Measurements from ENCODE around the gene AHRR. TPM values are rescaled to one million over a fixed set of nuclear protein-coding genes. Genes with fewer than 3 reads are reported as not detected.
A peak's percentile ranks its signal among the peaks of the same experiment; 100 is the strongest.

The AHRR gene
- total and polyA plus RNA-seq, 2 donors from 2014 or later: 0.71 to 1.7 TPM

DNA sequence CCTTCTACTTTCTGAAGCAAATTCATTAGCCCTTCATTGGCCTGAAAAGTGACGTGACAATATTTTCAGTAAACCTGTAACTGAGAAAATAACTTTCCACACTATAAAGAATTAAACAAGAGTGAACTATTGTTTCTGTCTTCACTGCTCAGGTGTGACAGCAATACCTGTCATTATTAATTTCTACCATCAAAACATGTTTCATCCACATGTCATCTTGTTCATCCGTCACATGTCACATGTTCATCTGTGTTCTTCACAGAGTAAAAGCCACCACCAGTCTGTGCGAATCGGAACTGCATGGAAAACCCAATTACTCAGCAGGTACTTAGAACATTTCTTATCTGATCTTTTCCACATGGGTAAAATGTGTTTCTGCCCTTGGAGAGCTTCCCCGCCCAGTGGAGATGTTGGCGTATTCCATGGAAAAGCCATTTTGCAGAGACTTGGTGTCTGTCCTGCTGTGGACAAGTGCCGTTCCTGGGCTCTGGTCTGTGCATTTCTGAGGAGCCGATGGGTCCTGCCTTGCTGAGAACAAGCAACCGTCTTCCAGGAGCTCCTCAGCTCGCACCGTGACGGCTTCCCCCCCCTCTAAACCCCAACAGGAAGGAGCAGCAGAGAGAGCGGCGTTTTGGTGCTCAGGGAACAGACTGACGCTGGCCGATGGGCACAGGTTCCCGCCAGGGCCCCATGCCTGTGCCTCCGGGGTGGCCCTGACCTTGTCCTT lies 110.8 kb downstream of the AHRR start:
- FAIRE-seq (no peak), DNase-seq (peak in 1 of 5 donors; percentile 36)
- Histone ChIP-seq H3K4me1 (ENCODE audit: control insufficient read depth in 2 of 3, insufficient read depth in 2 of 3, low read depth in 1 of 3, low read length in 3 of 3) (no peaks in the 10 kb centered on the region), H3K36me3 (ENCODE audit: control insufficient read depth in 2 of 3, insufficient read depth in 3 of 3, low read length in 3 of 3) (no peaks in the 10 kb centered on the region), H3K9ac (ENCODE audit: low read length in 3 of 3) (no peak overlapping the region), H3K27ac (ENCODE audit: low read depth in 2 of 2, low read length in 2 of 2) (no peak overlapping the region), H3K27me3 (ENCODE audit: control insufficient read depth, insufficient read depth, low read length) (no peaks in the 10 kb centered on the region), H3K4me3 (ENCODE audit: low read length in 3 of 3) (no peak overlapping the region), H3K9me3 (ENCODE audit: control insufficient read depth in 2 of 3, insufficient read depth in 1 of 3, low read length in 3 of 3) (no peaks in the 10 kb centered on the region)
- TF ChIP-seq, protein P1, sequence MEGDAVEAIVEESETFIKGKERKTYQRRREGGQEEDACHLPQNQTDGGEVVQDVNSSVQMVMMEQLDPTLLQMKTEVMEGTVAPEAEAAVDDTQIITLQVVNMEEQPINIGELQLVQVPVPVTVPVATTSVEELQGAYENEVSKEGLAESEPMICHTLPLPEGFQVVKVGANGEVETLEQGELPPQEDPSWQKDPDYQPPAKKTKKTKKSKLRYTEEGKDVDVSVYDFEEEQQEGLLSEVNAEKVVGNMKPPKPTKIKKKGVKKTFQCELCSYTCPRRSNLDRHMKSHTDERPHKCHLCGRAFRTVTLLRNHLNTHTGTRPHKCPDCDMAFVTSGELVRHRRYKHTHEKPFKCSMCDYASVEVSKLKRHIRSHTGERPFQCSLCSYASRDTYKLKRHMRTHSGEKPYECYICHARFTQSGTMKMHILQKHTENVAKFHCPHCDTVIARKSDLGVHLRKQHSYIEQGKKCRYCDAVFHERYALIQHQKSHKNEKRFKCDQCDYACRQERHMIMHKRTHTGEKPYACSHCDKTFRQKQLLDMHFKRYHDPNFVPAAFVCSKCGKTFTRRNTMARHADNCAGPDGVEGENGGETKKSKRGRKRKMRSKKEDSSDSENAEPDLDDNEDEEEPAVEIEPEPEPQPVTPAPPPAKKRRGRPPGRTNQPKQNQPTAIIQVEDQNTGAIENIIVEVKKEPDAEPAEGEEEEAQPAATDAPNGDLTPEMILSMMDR (IDR thresholded peaks at IDR 0.05; ENCODE audit: borderline replicate concordance, extremely low read depth, insufficient read depth): no peak
- intact Hi-C loops (cut with DNase I): no loop called here

GRCh38 chr5:432928-433791 lies 111.6 kb downstream of the AHRR start:
- DNase-seq (peak in 2 of 5 donors; percentile 43 to 57), FAIRE-seq (no peak)
- Histone ChIP-seq H3K9ac (ENCODE audit: low read length in 3 of 3) (no peak overlapping the region), H3K36me3 (ENCODE audit: control insufficient read depth in 2 of 3, insufficient read depth in 3 of 3, low read length in 3 of 3) (no peaks in the 10 kb centered on the region), H3K4me3 (ENCODE audit: low read length in 3 of 3) (no peak overlapping the region), H3K9me3 (ENCODE audit: control insufficient read depth in 2 of 3, insufficient read depth in 1 of 3, low read length in 3 of 3) (no peaks in the 10 kb centered on the region), H3K27me3 (ENCODE audit: control insufficient read depth, insufficient read depth, low read length) (no peaks in the 10 kb centered on the region), H3K4me1 (ENCODE audit: control insufficient read depth in 2 of 3, insufficient read depth in 2 of 3, low read depth in 1 of 3, low read length in 3 of 3) (no peaks in the 10 kb centered on the region), H3K27ac (ENCODE audit: low read depth in 2 of 2, low read length in 2 of 2) (no peak overlapping the region)
- intact Hi-C loops (cut with DNase I): no loop called here
- TF ChIP-seq, protein P1 (IDR thresholded peaks at IDR 0.05; ENCODE audit: borderline replicate concordance, extremely low read depth, insufficient read depth): no peak

DNA sequence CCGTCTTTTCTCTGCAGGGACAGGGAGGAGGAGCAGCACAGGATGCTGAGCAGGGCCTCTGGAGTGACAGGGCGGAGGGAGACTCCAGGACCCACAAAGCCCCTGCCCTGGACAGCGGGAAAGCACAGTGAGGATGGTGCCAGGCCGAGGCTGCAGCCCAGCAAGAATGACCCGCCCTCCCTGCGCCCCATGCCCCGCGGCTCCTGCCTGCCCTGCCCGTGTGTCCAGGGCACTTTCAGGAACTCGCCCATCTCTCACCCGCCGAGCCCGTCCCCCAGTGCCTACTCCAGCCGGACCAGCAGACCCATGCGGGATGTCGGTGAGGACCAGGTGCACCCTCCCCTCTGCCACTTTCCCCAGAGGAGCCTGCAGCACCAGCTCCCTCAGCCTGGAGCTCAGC lies 112.3 kb downstream of the AHRR start:
- no peak overlapping the region for H3K9ac ChIP-seq (ENCODE audit: low read length in 3 of 3)
- no peak overlapping the region for H3K4me3 ChIP-seq (ENCODE audit: low read length in 3 of 3)
- DNase-seq: peak in 2 of 5 donors; percentile 41 to 69
- H3K9me3 ChIP-seq (ENCODE audit: control insufficient read depth in 2 of 3, insufficient read depth in 1 of 3, low read length in 3 of 3): no peaks in the 10 kb centered on the region
- TF ChIP-seq, protein P1 (IDR thresholded peaks at IDR 0.05; ENCODE audit: borderline replicate concordance, extremely low read depth, insufficient read depth): no peak
- H3K36me3 ChIP-seq (ENCODE audit: control insufficient read depth in 2 of 3, insufficient read depth in 3 of 3, low read length in 3 of 3): no peaks in the 10 kb centered on the region
- intact Hi-C loops (cut with DNase I): no loop called here
- no peaks in the 10 kb centered on the region for H3K27me3 ChIP-seq (ENCODE audit: control insufficient read depth, insufficient read depth, low read length)
- no peak overlapping the region for H3K27ac ChIP-seq (ENCODE audit: low read depth in 2 of 2, low read length in 2 of 2)
- no peaks in the 10 kb centered on the region for H3K4me1 ChIP-seq (ENCODE audit: control insufficient read depth in 2 of 3, insufficient read depth in 2 of 3, low read depth in 1 of 3, low read length in 3 of 3)
- FAIRE-seq: no peak
